ENCODE measurements around the gene ICE2. TPM values are rescaled to one million over a fixed set of nuclear protein-coding genes. Genes with fewer than 3 reads are reported as not detected.
A peak's percentile ranks its signal among the peaks of the same experiment; 100 is the strongest.

The ICE2 gene
- total RNA-seq, 1 donor from 2014 or later, result 39.5 TPM

- Histone ChIP-seq H3K4me1 (peaks cover 98% of the 10 kb centered on the region), H3K9me3 (no peaks in the 10 kb centered on the region), H3K36me3 (peaks cover 15% of the 10 kb centered on the region), H3K4me3 (peak overlapping the region; percentile 9), H3K27me3 (ENCODE audit: low read depth) (no peaks in the 10 kb centered on the region), H3K27ac (peak overlapping the region; percentile 95)
- intact Hi-C loops (cut with DNase I), result no loop called here
- ATAC-seq (no peak), DNase-seq (no peak)
- no peak for TF ChIP-seq CTCF (IDR thresholded peaks at IDR 0.05)
Observed at GRCh38 chr15:60391722-60392315, 87.1 kb downstream of the ICE2 start.

- ATAC-seq, result peak; percentile 57 to 66
- intact Hi-C loops (cut with DNase I), result no loop called here
Observed at GRCh38 chr15:60390871-60391501, 88.0 kb downstream of the ICE2 start.

GRCh38 chr15:60390231-60390630 lies 88.7 kb downstream of the ICE2 start:
- TF ChIP-seq CTCF (IDR thresholded peaks at IDR 0.05), result no peak
- Histone ChIP-seq H3K27me3 (ENCODE audit: low read depth) (no peaks in the 10 kb centered on the region), H3K4me3 (peak overlapping the region; percentile 9), H3K4me1 (peaks cover 99% of the 10 kb centered on the region), H3K9me3 (no peaks in the 10 kb centered on the region), H3K27ac (peak overlapping the region; percentile 4), H3K36me3 (peaks cover 10% of the 10 kb centered on the region)
- intact Hi-C loops (cut with DNase I), result no loop called here
- DNase-seq, result no peak
- no peak for ATAC-seq

More at GRCh38 chr15:60390871-60391501, 88.0 kb downstream of the ICE2 start:
- H3K27me3 ChIP-seq (ENCODE audit: low read depth), result no peaks in the 10 kb centered on the region
- no peak for TF ChIP-seq CTCF (IDR thresholded peaks at IDR 0.05)
- H3K27ac ChIP-seq, result peak overlapping the region; percentile 95
- H3K4me3 ChIP-seq, result peak overlapping the region; percentile 9
- no peak for DNase-seq
- no peaks in the 10 kb centered on the region for H3K9me3 ChIP-seq
- H3K4me1 ChIP-seq, result peaks cover 99% of the 10 kb centered on the region
- peaks cover 14% of the 10 kb centered on the region for H3K36me3 ChIP-seq

GRCh38 chr15:60389261-60390077 lies 89.5 kb downstream of the ICE2 start:
- Histone ChIP-seq H3K4me3 (peak overlapping the region; percentile 20), H3K4me1 (peaks cover 99% of the 10 kb centered on the region), H3K9me3 (no peaks in the 10 kb centered on the region), H3K27me3 (ENCODE audit: low read depth) (no peaks in the 10 kb centered on the region), H3K27ac (peak overlapping the region; percentile 38), H3K36me3 (peaks cover 17% of the 10 kb centered on the region)
- intact Hi-C loops (cut with DNase I), result no loop called here
- ATAC-seq, result no peak
- DNase-seq, result no peak
- TF ChIP-seq CTCF (IDR thresholded peaks at IDR 0.05), result no peak

DNA sequence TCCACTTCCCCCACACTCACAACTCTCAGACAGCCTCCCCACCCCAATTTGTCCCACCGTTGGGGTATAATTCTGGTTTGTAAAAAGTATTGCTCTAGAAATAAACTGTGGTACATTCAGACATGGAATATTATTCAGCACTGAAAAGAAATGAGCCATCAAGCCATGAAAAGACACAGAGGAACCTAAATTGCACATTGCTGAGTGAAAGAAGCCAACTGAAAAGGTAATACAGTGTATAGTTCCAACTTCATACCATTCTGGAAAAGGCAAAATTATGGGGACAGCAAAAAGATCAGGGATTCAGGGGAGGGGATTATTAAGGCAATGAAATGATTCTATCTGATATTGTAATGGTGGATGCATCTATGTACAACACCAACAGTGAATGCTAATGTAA lies 91.6 kb downstream of the ICE2 start:
- intact Hi-C loops (cut with DNase I), result no loop called here
- peaks cover 83% of the 10 kb centered on the region for H3K4me1 ChIP-seq
- H3K27ac ChIP-seq, result no peak overlapping the region

More for the DNA sequence above, 91.6 kb downstream of the ICE2 start:
- Histone ChIP-seq H3K36me3 (peaks cover 38% of the 10 kb centered on the region), H3K4me3 (no peak overlapping the region), H3K27me3 (ENCODE audit: low read depth) (no peaks in the 10 kb centered on the region), H3K9me3 (no peaks in the 10 kb centered on the region)
- no peak for DNase-seq
- ATAC-seq, result no peak
- no peak for TF ChIP-seq CTCF (IDR thresholded peaks at IDR 0.05)
